GM19452 (cell line): ENCODE data around the gene PRSS21.

ENCODE experiments used
- ATAC-seq: cut with Tn5 transposase; IDR thresholded peaks from one replicate; pipeline ENCODE4 v1.9.1; 2021; ENCODE audit not compliant: unreplicated experiment

Gene PRSS21

GRCh38 chr16:2825049-2825742 lies 8.2 kb downstream of the PRSS21 start:
- no peak for ATAC-seq

GRCh38 chr16:2825906-2826305 lies 8.9 kb downstream of the PRSS21 start:
- no peak for ATAC-seq

GRCh38 chr16:2826591-2827373 lies 9.7 kb downstream of the PRSS21 start:
- no peak for ATAC-seq

GRCh38 chr16:2827374-2827791 lies 10.3 kb downstream of the PRSS21 start:
- no peak for ATAC-seq

GRCh38 chr16:2827831-2828520 lies 10.9 kb downstream of the PRSS21 start:
- ATAC-seq, result no peak

GRCh38 chr16:2828521-2828840 lies 11.4 kb downstream of the PRSS21 start:
- ATAC-seq, result no peak

GRCh38 chr16:2828876-2829430 lies 11.9 kb downstream of the PRSS21 start:
- ATAC-seq, result no peak

- no peak for ATAC-seq
Measured at GRCh38 chr16:2829501-2830354, 12.7 kb downstream of the PRSS21 start, which contains the start of gene ZG16B. Gene ZG16B (plus strand): TSS chr16:2830303. CDS start chr16:2830442, 139 bp downstream.

GRCh38 chr16:2830355-2830695 lies 13.3 kb downstream of the PRSS21 start:
- no peak for ATAC-seq

GRCh38 chr16:2831203-2831602 lies 14.2 kb downstream of the PRSS21 start:
- no peak for ATAC-seq

GRCh38 chr16:2833776-2834175 lies 16.7 kb downstream of the PRSS21 start:
- no peak for ATAC-seq

- no peak for ATAC-seq
Measured at GRCh38 chr16:2834968-2835367, 17.9 kb downstream of the PRSS21 start.

- ATAC-seq, result no peak
Measured at GRCh38 chr16:2835638-2836493, 18.8 kb downstream of the PRSS21 start.

GRCh38 chr16:2836646-2837508 lies 19.8 kb downstream of the PRSS21 start:
- ATAC-seq, result no peak

GRCh38 chr16:2838928-2839327 lies 21.9 kb downstream of the PRSS21 start:
- no peak for ATAC-seq

GRCh38 chr16:2839650-2840450 lies 22.8 kb downstream of the PRSS21 start:
- no peak for ATAC-seq

- no peak for ATAC-seq
Measured at GRCh38 chr16:2840914-2841313, 23.9 kb downstream of the PRSS21 start.
